Fibroblast of lung (primary cell): ENCODE data around the gene SLX9.

Experiments used
- EZH2 ChIP-seq: IDR thresholded peaks from 2 replicates; pipeline ENCODE4 v1.5.1; 2012; ENCODE audit warnings: low read length, control low read depth, mild to moderate bottlenecking; ENCODE audit errors: missing control alignments
- TF ChIP-seq, protein P1 (sequence below), 2 donors: IDR thresholded peaks in 1 of 2; conservative IDR thresholded peaks in 1 of 2; 1 replicate in 1 of 2; 2 replicates in 1 of 2; pipeline ENCODE4 v1.5.1; 2011 to 2012; ENCODE audit warnings: low read length in 2 of 2, control low read depth in 1 of 2, inconsistent platforms in 1 of 2, low read depth in 1 of 2, mild to moderate bottlenecking in 1 of 2

DNA sequence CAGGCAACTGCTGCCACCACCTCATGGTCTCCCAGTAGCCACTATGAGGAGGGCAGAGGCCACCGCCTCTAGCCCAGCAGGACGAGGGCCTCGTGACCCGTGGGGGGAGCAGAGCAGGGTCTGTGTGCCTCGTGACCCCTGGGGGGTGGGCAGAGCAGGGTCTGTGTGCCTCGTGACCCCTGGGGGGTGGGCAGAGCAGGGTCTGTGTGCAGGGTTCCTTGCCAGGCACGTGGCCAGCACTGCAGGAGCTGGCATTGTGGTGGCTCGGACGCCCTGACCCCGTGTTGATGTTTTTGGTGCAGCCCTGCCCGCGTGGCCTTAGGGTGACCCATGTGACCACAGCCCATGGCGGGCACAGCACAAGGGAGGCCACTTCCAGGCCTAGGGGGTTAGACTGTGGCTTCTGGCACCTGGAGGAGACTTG is 52.8 kb downstream of the SLX9 start:
- TF ChIP-seq, protein P1, sequence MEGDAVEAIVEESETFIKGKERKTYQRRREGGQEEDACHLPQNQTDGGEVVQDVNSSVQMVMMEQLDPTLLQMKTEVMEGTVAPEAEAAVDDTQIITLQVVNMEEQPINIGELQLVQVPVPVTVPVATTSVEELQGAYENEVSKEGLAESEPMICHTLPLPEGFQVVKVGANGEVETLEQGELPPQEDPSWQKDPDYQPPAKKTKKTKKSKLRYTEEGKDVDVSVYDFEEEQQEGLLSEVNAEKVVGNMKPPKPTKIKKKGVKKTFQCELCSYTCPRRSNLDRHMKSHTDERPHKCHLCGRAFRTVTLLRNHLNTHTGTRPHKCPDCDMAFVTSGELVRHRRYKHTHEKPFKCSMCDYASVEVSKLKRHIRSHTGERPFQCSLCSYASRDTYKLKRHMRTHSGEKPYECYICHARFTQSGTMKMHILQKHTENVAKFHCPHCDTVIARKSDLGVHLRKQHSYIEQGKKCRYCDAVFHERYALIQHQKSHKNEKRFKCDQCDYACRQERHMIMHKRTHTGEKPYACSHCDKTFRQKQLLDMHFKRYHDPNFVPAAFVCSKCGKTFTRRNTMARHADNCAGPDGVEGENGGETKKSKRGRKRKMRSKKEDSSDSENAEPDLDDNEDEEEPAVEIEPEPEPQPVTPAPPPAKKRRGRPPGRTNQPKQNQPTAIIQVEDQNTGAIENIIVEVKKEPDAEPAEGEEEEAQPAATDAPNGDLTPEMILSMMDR (conservative IDR thresholded peaks at IDR 0.05 in 1 of 2, IDR thresholded peaks at IDR 0.05 in 1 of 2; ENCODE audit: low read depth in 1 of 2, low read length in 2 of 2), result no peak
- TF ChIP-seq EZH2, result no peak
